OCI-LY7 (cell line): Measurements from ENCODE around the gene MPDZ.

ENCODE experiments used
- CTCF ChIP-seq: fragments of 200-600 bp; sonication (generic); conservative IDR thresholded peaks from 2 replicates; pipeline ENCODE4 v1.5.1; 2014; ENCODE audit warnings: mild to moderate bottlenecking, antibody characterized with exemption, low read length, moderate library complexity, mixed read lengths
- EZH2phosphoT487 ChIP-seq: fragments of 200-600 bp; sonication (generic); IDR thresholded peaks from 2 replicates; pipeline ENCODE4 v1.6.1; 2018; ENCODE audit warnings: low read depth, borderline replicate concordance, mild to moderate bottlenecking, mixed run types, antibody characterized with exemption, low read length, moderate library complexity, mixed read lengths

GRCh38 chr9:13083366-13083765 lies 196.1 kb downstream of the MPDZ start:
- TF ChIP-seq CTCF (no peak), EZH2phosphoT487 (no peak)
